SK-N-SH (cell line): ENCODE data around the gene ATXN10. TPM values are rescaled to one million over a fixed set of nuclear protein-coding genes. Genes with fewer than 3 reads are reported as not detected.
A peak's percentile ranks its signal among the peaks of the same experiment; 100 is the strongest.

Experiments
- CTCF ChIA-PET: fragments of 300-600, 350-600 bp; formaldehyde crosslinking; extraction: SDS; loops from one replicate; lab custom pipeline; 2021; lab: Yijun Ruan, JAX
- POLR2A ChIA-PET: fragments of 350-600 bp; sonication (Branson Sonifier 250); formaldehyde crosslinking; extraction: SDS; loops from one replicate; lab custom pipeline; 2020; ENCODE audit warnings: antibody characterized with exemption, inconsistent platforms; lab: Yijun Ruan, JAX
- DNase-seq: peaks from one replicate; pipeline ENCODE4 v3.0.0; 2012
- H2AFZ ChIP-seq: fragments of 200-600 bp; sonication (generic); 2 replicates; pipeline ENCODE4 v1.8.1; 2016; ENCODE audit warnings: antibody characterized with exemption, mild to moderate bottlenecking, low read depth
- H3F3A ChIP-seq: fragments of 200-600 bp; sonication (generic); replicated peaks from 2 replicates; pipeline ENCODE3; 2016; ENCODE audit warnings: antibody characterized with exemption, mild to moderate bottlenecking; ENCODE audit not compliant: insufficient read depth
- H3K27ac ChIP-seq, 2 experiments: fragments of 200-500 bp in 1 of 2; fragments of 200-600 bp in 1 of 2; sonication (Bioruptor generic) in 1 of 2; sonication (generic), shearing (Covaris generic) in 1 of 2; 2 replicates each; pipeline versions ENCODE4 v1.5.1 to v1.6.1; 2014 to 2016; ENCODE audit warnings: low read depth in 2 of 2, inconsistent platforms in 1 of 2, low read length in 1 of 2, mild to moderate bottlenecking in 1 of 2, mixed read lengths in 1 of 2
- H3K27me3 ChIP-seq: fragments of 200-600 bp; sonication (generic), shearing (Covaris generic); 2 replicates; pipeline ENCODE4 v1.6.1; 2016; ENCODE audit warnings: mixed run types; ENCODE audit not compliant: insufficient read depth
- H3K36me3 ChIP-seq, 2 experiments: fragments of 200-500 bp in 1 of 2; fragments of 200-600 bp in 1 of 2; sonication (Bioruptor generic) in 1 of 2; sonication (generic) in 1 of 2; replicated peaks in 1 of 2; 2 replicates each; pipeline versions ENCODE3 to v1.5.1; 2014 to 2016; ENCODE audit warnings: low read length in 1 of 2, mild to moderate bottlenecking in 1 of 2; ENCODE audit not compliant: insufficient read depth in 2 of 2, control insufficient read depth in 1 of 2
- H3K4me1 ChIP-seq, 2 experiments: fragments of 200-500 bp in 1 of 2; fragments of 200-600 bp in 1 of 2; sonication (Bioruptor generic) in 1 of 2; sonication (generic), shearing (Covaris generic) in 1 of 2; 2 replicates each; pipeline versions ENCODE4 v1.5.1 to v1.6.1; 2014 to 2016; ENCODE audit warnings: low read depth in 1 of 2, low read length in 1 of 2, mixed run types in 1 of 2; ENCODE audit not compliant: insufficient read depth in 2 of 2, control insufficient read depth in 1 of 2
- H3K4me2 ChIP-seq: fragments of 200-600 bp; sonication (generic), shearing (Covaris generic); 2 replicates; pipeline ENCODE4 v1.6.1; 2017; ENCODE audit warnings: mixed run types
- H3K4me3 ChIP-seq, 2 experiments: fragments of 200-500 bp in 1 of 2; fragments of 200-600 bp in 1 of 2; sonication (Bioruptor generic) in 1 of 2; sonication (generic), shearing (Covaris generic) in 1 of 2; 2 replicates each; pipeline versions ENCODE4 v1.5.1 to v1.8.1; 2014 to 2016; ENCODE audit warnings: low read depth in 2 of 2, inconsistent platforms in 1 of 2, low read length in 1 of 2, mild to moderate bottlenecking in 1 of 2, mixed read lengths in 1 of 2, moderate library complexity in 1 of 2
- H3K79me2 ChIP-seq: fragments of 200-600 bp; sonication (generic); 2 replicates; pipeline ENCODE4 v1.8.1; 2017; ENCODE audit warnings: mild to moderate bottlenecking; ENCODE audit not compliant: insufficient read depth
- H3K9ac ChIP-seq: fragments of 200-600 bp; sonication (generic); 2 replicates; pipeline ENCODE4 v1.6.1; 2017; ENCODE audit warnings: mixed run types
- H3K9me2 ChIP-seq: fragments of 200-600 bp; sonication (generic); 2 replicates; pipeline ENCODE4 v1.6.1; 2017; ENCODE audit warnings: mixed run types
- H3K9me3 ChIP-seq: fragments of 200-600 bp; sonication (generic); 2 replicates; pipeline ENCODE4 v1.6.1; 2017; ENCODE audit warnings: mixed run types, mild to moderate bottlenecking, moderate library complexity
- H4K20me1 ChIP-seq: fragments of 200-600 bp; sonication (generic); 2 replicates; pipeline ENCODE4 v1.6.1; 2017; ENCODE audit warnings: mild to moderate bottlenecking, mixed run types; ENCODE audit not compliant: insufficient read depth
- CHD2 ChIP-seq: fragments of 150-350 bp; IDR thresholded peaks from 2 replicates; pipeline ENCODE4 v1.6.1; 2018; ENCODE audit warnings: low read length; ENCODE audit not compliant: partially characterized antibody
- CTCF ChIP-seq: fragments of 200-600 bp; sonication (generic); IDR thresholded peaks from 2 replicates; pipeline ENCODE4 v1.6.1; 2017; ENCODE audit warnings: antibody characterized with exemption, mild to moderate bottlenecking, moderate library complexity
- ELF1 ChIP-seq: IDR thresholded peaks from 2 replicates; pipeline ENCODE4 v1.4.0; 2012
- EP300 ChIP-seq, 2 experiments: IDR thresholded peaks; 2 replicates each; pipeline versions ENCODE4 v1.4.0 to v1.6.1; 2012; ENCODE audit warnings: borderline replicate concordance in 1 of 2, low read depth in 1 of 2, low read length in 1 of 2
- FOSL2 ChIP-seq: IDR thresholded peaks from 2 replicates; pipeline ENCODE4 v1.4.0; 2012; ENCODE audit warnings: low read depth, mild to moderate bottlenecking, moderate library complexity, borderline replicate concordance
- FOXM1 ChIP-seq: IDR thresholded peaks from 2 replicates; pipeline ENCODE4 v1.4.0; 2012; ENCODE audit warnings: low read depth, mild to moderate bottlenecking
- GABPA ChIP-seq: IDR thresholded peaks from 2 replicates; pipeline ENCODE4 v1.4.0; 2012; ENCODE audit warnings: low read depth, mild to moderate bottlenecking
- GATA2 ChIP-seq: sonication (generic); formaldehyde crosslinking; IDR thresholded peaks from 2 replicates; pipeline ENCODE4 v1.5.0; 2020; ENCODE audit warnings: mild to moderate bottlenecking, missing genetic modification reagents
- JUND ChIP-seq: IDR thresholded peaks from 2 replicates; pipeline ENCODE4 v1.4.0; 2012
- MEF2A ChIP-seq: IDR thresholded peaks from 2 replicates; pipeline ENCODE4 v1.4.0; 2012; ENCODE audit warnings: low read depth, borderline replicate concordance
- MXI1 ChIP-seq: IDR thresholded peaks from 2 replicates; pipeline ENCODE4 v1.6.1; 2012; ENCODE audit warnings: mild to moderate bottlenecking, low read depth, low read length, improper control_type of control experiment
- NFIC ChIP-seq: IDR thresholded peaks from 2 replicates; pipeline ENCODE4 v1.4.0; 2012; ENCODE audit warnings: borderline replicate concordance
- NRF1 ChIP-seq: IDR thresholded peaks from 2 replicates; pipeline ENCODE4 v1.6.1; 2012; ENCODE audit warnings: low read depth, mild to moderate bottlenecking, low read length
- PBX3 ChIP-seq: IDR thresholded peaks from 2 replicates; pipeline ENCODE4; 2012
- REST ChIP-seq: IDR thresholded peaks from 2 replicates; pipeline ENCODE4 v1.6.1; 2012; ENCODE audit warnings: mild to moderate bottlenecking, low read depth, low read length, moderate library complexity
- RFX5 ChIP-seq: IDR thresholded peaks from 2 replicates; pipeline ENCODE4 v1.6.1; 2012; ENCODE audit warnings: mild to moderate bottlenecking, improper control_type of control experiment, low read length
- RXRA ChIP-seq: IDR thresholded peaks from 2 replicates; pipeline ENCODE4 v1.4.0; 2012; ENCODE audit warnings: low read depth, mild to moderate bottlenecking, borderline replicate concordance
- SMC3 ChIP-seq: IDR thresholded peaks from 2 replicates; pipeline ENCODE4 v1.6.1; 2012; ENCODE audit warnings: low read depth, low read length, improper control_type of control experiment
- TAF1 ChIP-seq: IDR thresholded peaks from 2 replicates; pipeline ENCODE4 v1.6.1; 2012; ENCODE audit warnings: low read depth, mild to moderate bottlenecking, low read length, moderate library complexity, borderline replicate concordance
- TCF12 ChIP-seq: IDR thresholded peaks from 2 replicates; pipeline ENCODE4 v1.4.0; 2012
- TEAD4 ChIP-seq: IDR thresholded peaks from 2 replicates; pipeline ENCODE4 v1.4.0; 2012; ENCODE audit warnings: mild to moderate bottlenecking, borderline replicate concordance; ENCODE audit not compliant: insufficient read depth
- USF2 ChIP-seq: fragments of 150-350 bp; IDR thresholded peaks from 2 replicates; pipeline ENCODE4 v1.6.1; 2017; ENCODE audit warnings: antibody characterized with exemption, low read length, low read depth, borderline replicate concordance
- YY1 ChIP-seq: IDR thresholded peaks from 2 replicates; pipeline ENCODE4 v1.4.0; 2012; ENCODE audit warnings: low read depth, mild to moderate bottlenecking
- WGBS: methylation state at CpG from one replicate; pipeline ENCODE4 v1.1.6; 2017; ENCODE audit warnings: low lambda C conversion rate; 5-methylcytosine and 5-hydroxymethylcytosine counted together
- polyA plus RNA-seq, 3 experiments: library from polyadenylated mRNA; depleted of rRNA; stranded (reverse); fragments of >200 nt; gene quantifications; 2 replicates each; pipeline ENCODE4 v1.2.3, GENCODE V29; 2012

The ATXN10 gene
- polyA plus RNA-seq, 1 of the 3 experiments (the other 2 are of a cell fraction), result 202 TPM

- peak; percentile 59; the same call in 1 of the 2 replicates for TF ChIP-seq REST
- peak; percentile 93 for TF ChIP-seq NFIC
- TF ChIP-seq USF2, result no peak
- peak; percentile 42; the same call in 1 of the 2 replicates for TF ChIP-seq RFX5
- no peak for TF ChIP-seq TAF1
- no peak for TF ChIP-seq TEAD4
- no peak for TF ChIP-seq YY1
- 0 out of 2 replicates have a peak, but pooled peaks have one; percentile 26 for TF ChIP-seq GABPA
- peak; percentile 83 for TF ChIP-seq JUND
These were observed 37.6 kb downstream of the ATXN10 start (continued) for GRCh38 chr22:45709060-45709739.

- H3K36me3 ChIP-seq, result peaks cover 52 to 71% of the 10 kb centered on the region in 2 experiments
- H3K27ac ChIP-seq, result peak overlapping the region; percentile 83 to 95
- peaks cover 41% of the 10 kb centered on the region for H3F3A ChIP-seq
- no peak overlapping the region; the same call in 1 of the 2 replicates for H3K9ac ChIP-seq
- no peaks in the 10 kb centered on the region for H3K27me3 ChIP-seq
- no peak overlapping the region for H2AFZ ChIP-seq
- H3K4me1 ChIP-seq, result peaks cover 16 to 17% of the 10 kb centered on the region in 2 experiments; a peak in 3 of 4 replicates
- ChIA-PET CTCF (interaction anchor here (1.4 to 1.8 kb wide), 2 partner anchors 65 to 132 kb away, joined by 3 to 4 read pairs; no protein-coding TSS in a partner anchor), POLR2A (no interaction called here)
- WGBS, result 6% methylated on average over 2 of the region's 2 CpGs
- no peaks in the 10 kb centered on the region for H3K9me2 ChIP-seq
- no peaks in the 10 kb centered on the region for H3K9me3 ChIP-seq
- no peak overlapping the region for H3K4me3 ChIP-seq
- DNase-seq, result no peak
- H3K79me2 ChIP-seq, result peaks cover 85% of the 10 kb centered on the region
- peak overlapping the region; percentile 42 for H3K4me2 ChIP-seq
- H4K20me1 ChIP-seq, result peaks cover 75% of the 10 kb centered on the region
- TF ChIP-seq YY1 (no peak), ELF1 (no peak), RFX5 (no peak), TCF12 (peak; percentile 58; the same call in 1 of the 2 replicates), SMC3 (no peak), EP300 (IDR thresholded peaks at IDR 0.05; ENCODE audit: borderline replicate concordance in 1 of 2, low read depth in 1 of 2, low read length in 1 of 2) (peak in 1 of 2 experiments; percentile 53; a peak in 1 of 4 replicates), RXRA (peak; percentile 98), GATA2 (CRISPR knock-in tag) (no peak), CHD2 (no peak), FOSL2 (peak; percentile 86), MXI1 (no peak), NRF1 (no peak), NFIC (peak; percentile 50), MEF2A (peak; percentile 21; the same call in 1 of the 2 replicates), PBX3 (peak; percentile 83), CTCF (no peak), FOXM1 (no peak)
These were observed 38.2 kb downstream of the ATXN10 start for GRCh38 chr22:45709866-45710265.
